Adrenal gland (tissue), 5 donors: Measurements from ENCODE around the gene LYPD6.

ENCODE experiments used
- CTCF ChIP-seq, 6 experiments: fragments of 450-650 bp in 4 of 6; fragments of 200-600 bp in 2 of 6; sonication (generic) in 1 of 6; IDR thresholded peaks; 1 replicate in 5 of 6; 2 replicates in 1 of 6; pipeline versions ENCODE4 v1.5.1 to v1.8.0; 2016 to 2021; ENCODE audit warnings: antibody characterized with exemption in 6 of 6, mild to moderate bottlenecking in 2 of 6, moderate library complexity in 1 of 6
- POLR2A ChIP-seq, 2 donors: fragments of 450-650 bp; IDR thresholded peaks; one replicate each; pipeline ENCODE4 v1.6.1; 2017; ENCODE audit warnings: antibody characterized with exemption in 2 of 2, mild to moderate bottlenecking in 2 of 2, moderate library complexity in 1 of 2
- donor health status: DM: no; HTN: no; CAD: no.

- TF ChIP-seq CTCF (IDR thresholded peaks at IDR 0.05) = no peak
- TF ChIP-seq POLR2A (IDR thresholded peaks at IDR 0.05) = no peak
Observed at GRCh38 chr2:149513461-149513860, 183.1 kb downstream of the LYPD6 start.
